Gastrocnemius medialis (tissue), 4 donors: Measurements from ENCODE around the gene MVD. TPM values are rescaled to one million over a fixed set of nuclear protein-coding genes. Genes with fewer than 3 reads are reported as not detected.

Experiments
- ATAC-seq, 2 donors: fragments of 150-250 bp; one replicate each; pipeline ENCODE4 v1.9.1; 2016
- DNase-seq, 2 donors: peaks; one replicate each; pipeline ENCODE4 v3.0.0-alpha.2; 2019
- H3K27ac ChIP-seq, 4 donors: fragments of 200-600 bp; sonication (generic); 1 replicate in 1 of 4; 2 replicates in 3 of 4; pipeline ENCODE4 v1.5.1; 2016 to 2018; ENCODE audit warnings: mild to moderate bottlenecking in 2 of 4, moderate library complexity in 1 of 4
- H3K27me3 ChIP-seq, 3 donors: fragments of 200-600 bp; sonication (generic) in 2 of 3; 1 replicate in 1 of 3; 2 replicates in 2 of 3; pipeline versions ENCODE4 v1.5.1 to v1.6.0; 2016 to 2019; ENCODE audit warnings: mild to moderate bottlenecking in 1 of 3, moderate library complexity in 1 of 3
- H3K36me3 ChIP-seq, 2 donors: fragments of 200-600 bp; sonication (generic) in 1 of 2; one replicate each; pipeline ENCODE4 v1.5.1; 2017 to 2018
- H3K4me1 ChIP-seq, 2 donors: fragments of 200-600 bp; sonication (generic) in 1 of 2; one replicate each; pipeline ENCODE4 v1.5.1; 2016 to 2017; ENCODE audit warnings: mild to moderate bottlenecking in 2 of 2
- H3K4me3 ChIP-seq, 4 donors: fragments of 200-600 bp; sonication (generic) in 3 of 4; 1 replicate in 1 of 4; 2 replicates in 3 of 4; pipeline ENCODE4 v1.5.1; 2016 to 2019; ENCODE audit warnings: mild to moderate bottlenecking in 2 of 4
- H3K9me3 ChIP-seq, 3 donors: fragments of 200-600 bp; sonication (generic) in 2 of 3; 1 replicate in 1 of 3; 2 replicates in 2 of 3; pipeline ENCODE4 v1.5.1; 2016 to 2019
- CTCF ChIP-seq, 5 experiments: fragments of 450-650 bp in 3 of 5; fragments of 200-600 bp in 2 of 5; sonication (generic) in 2 of 5; IDR thresholded peaks in 4 of 5; conservative IDR thresholded peaks in 1 of 5; 1 replicate in 4 of 5; 2 replicates in 1 of 5; pipeline ENCODE4 v1.5.1; 2016 to 2019; ENCODE audit warnings: antibody characterized with exemption in 5 of 5, mild to moderate bottlenecking in 3 of 5, moderate library complexity in 3 of 5
- POLR2A ChIP-seq, 2 donors: fragments of 450-650 bp; IDR thresholded peaks; one replicate each; pipeline ENCODE4 v1.6.1; 2017; ENCODE audit warnings: antibody characterized with exemption in 2 of 2, mild to moderate bottlenecking in 2 of 2, moderate library complexity in 2 of 2
- in situ Hi-C, 4 donors: fragments of 200-750 bp; cut with MboI; loops; one replicate each; pipeline versions ENCODE4 v1.15.0 to v1.8.0; 2017; ENCODE audit warnings: low sequenced_read_pairs in 4 of 4
- intact Hi-C: fragments of 100-400 bp; cut with DNase I; formaldehyde crosslinking; loops from one replicate; pipeline ENCODE4 v1.15.1; 2023; ENCODE audit warnings: low total_unique reads
- total RNA-seq, 4 donors: library from RNA; depleted of rRNA; stranded (reverse); fragments of >200 nt; gene quantifications; one replicate each; pipeline versions ENCODE4 v1.1.0 to v1.2.3, GENCODE V29; 2016

Gene MVD
- total RNA-seq, 4 donors from 2014 or later = 9.0 to 16.3 (median 13.4) TPM

- Histone ChIP-seq H3K36me3 (peaks cover 0 to 32% of the 10 kb centered on the region in 2 donors), H3K9me3 (no peaks in the 10 kb centered on the region), H3K4me3 (no peak overlapping the region), H3K27ac (no peak overlapping the region), H3K4me1 (peaks cover 12 to 14% of the 10 kb centered on the region in 2 donors), H3K27me3 (no peaks in the 10 kb centered on the region)
- no peak for DNase-seq
- peak in 4 of 5 experiments; percentile 20 to 50 (median 33) for TF ChIP-seq CTCF (IDR thresholded peaks at IDR 0.05 in 4 of 5, conservative IDR thresholded peaks at IDR 0.05 in 1 of 5)
- TF ChIP-seq POLR2A (IDR thresholded peaks at IDR 0.05) = no peak
- intact Hi-C loops = no loop called here
- ATAC-seq = no peak
- in situ Hi-C loops = no loop called here
Measured at GRCh38 chr16:88697831-88698615, 35.1 kb upstream of the MVD start.

- H3K4me1 ChIP-seq = peaks cover 12 to 14% of the 10 kb centered on the region in 2 donors
- in situ Hi-C loops (no loop called here), intact Hi-C loops (no loop called here)
- ATAC-seq (no peak), DNase-seq (no peak)
- no peaks in the 10 kb centered on the region for H3K27me3 ChIP-seq
- H3K4me3 ChIP-seq = no peak overlapping the region
- H3K9me3 ChIP-seq = no peaks in the 10 kb centered on the region
- TF ChIP-seq CTCF (IDR thresholded peaks at IDR 0.05 in 4 of 5, conservative IDR thresholded peaks at IDR 0.05 in 1 of 5) (no peak), POLR2A (IDR thresholded peaks at IDR 0.05) (no peak)
- peaks cover 0 to 32% of the 10 kb centered on the region in 2 donors for H3K36me3 ChIP-seq
- H3K27ac ChIP-seq = no peak overlapping the region
Measured at GRCh38 chr16:88697116-88697830, 34.4 kb upstream of the MVD start.

GRCh38 chr16:88696441-88696840 is 33.5 kb upstream of the MVD start:
- peak overlapping the region in 3 of 4 donors; percentile 66 to 75 (median 68) for H3K27ac ChIP-seq
- H3K36me3 ChIP-seq = peaks cover 0 to 32% of the 10 kb centered on the region in 2 donors
- TF ChIP-seq CTCF (IDR thresholded peaks at IDR 0.05 in 4 of 5, conservative IDR thresholded peaks at IDR 0.05 in 1 of 5) (no peak), POLR2A (IDR thresholded peaks at IDR 0.05) (no peak)
- ATAC-seq (no peak), DNase-seq (no peak)
- H3K27me3 ChIP-seq = no peaks in the 10 kb centered on the region
- in situ Hi-C loops (no loop called here), intact Hi-C loops (no loop called here)
- no peaks in the 10 kb centered on the region for H3K9me3 ChIP-seq
- H3K4me3 ChIP-seq = no peak overlapping the region
- H3K4me1 ChIP-seq = peaks cover 10 to 12% of the 10 kb centered on the region in 2 donors

GRCh38 chr16:88695753-88696152 is 32.9 kb upstream of the MVD start:
- Histone ChIP-seq H3K36me3 (peaks cover 0 to 32% of the 10 kb centered on the region in 2 donors), H3K9me3 (no peaks in the 10 kb centered on the region), H3K27me3 (no peaks in the 10 kb centered on the region), H3K27ac (peak overlapping the region; percentile 56 to 75 (median 67)), H3K4me3 (no peak overlapping the region), H3K4me1 (peaks cover 7 to 12% of the 10 kb centered on the region in 2 donors)
- ATAC-seq (peak; percentile 80), DNase-seq (peak; percentile 46 to 71)
- in situ Hi-C loops = no loop called here
- TF ChIP-seq CTCF (IDR thresholded peaks at IDR 0.05 in 4 of 5, conservative IDR thresholded peaks at IDR 0.05 in 1 of 5) = no peak
- no peak for TF ChIP-seq POLR2A (IDR thresholded peaks at IDR 0.05)
- intact Hi-C loops = no loop called here
